Activated B cell treated with CpG ODN at 0.5 μM for 24 hours (primary cell): ENCODE data around the gene GALNT15. TPM values are rescaled to one million over a fixed set of nuclear protein-coding genes. Genes with fewer than 3 reads are reported as not detected.

ENCODE experiments used
- ATAC-seq: fragments of 200-7000 bp; cut with Tn5 transposase; one replicate; pipeline ENCODE4 v1.10.0; 2021; ENCODE audit warnings: low read depth, mild to moderate bottlenecking, moderate library complexity
- CTCF ChIA-PET: fragments of 350-600 bp; sonication (Branson Sonifier 250); formaldehyde crosslinking; loops from one replicate; lab custom pipeline; 2021; ENCODE audit warnings: antibody characterized with exemption; lab: Charles Lee
- POLR2A ChIA-PET: fragments of 350-600 bp; sonication (Branson Sonifier 250); formaldehyde crosslinking; loops from one replicate; lab custom pipeline; 2021; ENCODE audit warnings: antibody characterized with exemption; lab: Charles Lee
- DNase-seq: peaks from one replicate; pipeline ENCODE4 v3.0.0; 2022
- H3K27ac Mint-ChIP-seq: one replicate; pipeline ENCODE4 v1.8.0; 2020; ENCODE audit warnings: mixed read lengths
- H3K27me3 Mint-ChIP-seq: one replicate; pipeline ENCODE4 v1.8.0; 2021; ENCODE audit warnings: mixed read lengths
- H3K36me3 Mint-ChIP-seq: one replicate; pipeline ENCODE4 v1.8.0; 2021; ENCODE audit warnings: low read depth, mixed read lengths
- H3K4me1 Mint-ChIP-seq: one replicate; pipeline ENCODE4 v1.8.0; 2021; ENCODE audit warnings: mixed read lengths
- H3K4me3 Mint-ChIP-seq: one replicate; pipeline ENCODE4 v1.8.0; 2020; ENCODE audit warnings: mild to moderate bottlenecking, mixed read lengths
- H3K9me3 Mint-ChIP-seq: one replicate; pipeline ENCODE4 v1.8.0; 2020; ENCODE audit warnings: mixed read lengths
- intact Hi-C: fragments of 100-400 bp; cut with micrococcal nuclease; formaldehyde crosslinking; loops from one replicate; pipeline ENCODE4 v1.15.1; 2024
- total RNA-seq: library from RNA; stranded (reverse); gene quantifications from 2 replicates; pipeline ENCODE4 v1.2.3, GENCODE V29; 2022
- TF ChIP-seq, protein P1 (sequence below): fragments of 200-600 bp; IDR thresholded peaks from one replicate; pipeline ENCODE4 v1.8.0; 2022; ENCODE audit warnings: antibody characterized with exemption, mild to moderate bottlenecking

Gene GALNT15
- total RNA-seq, 1 donor from 2014 or later = not detected

DNA sequence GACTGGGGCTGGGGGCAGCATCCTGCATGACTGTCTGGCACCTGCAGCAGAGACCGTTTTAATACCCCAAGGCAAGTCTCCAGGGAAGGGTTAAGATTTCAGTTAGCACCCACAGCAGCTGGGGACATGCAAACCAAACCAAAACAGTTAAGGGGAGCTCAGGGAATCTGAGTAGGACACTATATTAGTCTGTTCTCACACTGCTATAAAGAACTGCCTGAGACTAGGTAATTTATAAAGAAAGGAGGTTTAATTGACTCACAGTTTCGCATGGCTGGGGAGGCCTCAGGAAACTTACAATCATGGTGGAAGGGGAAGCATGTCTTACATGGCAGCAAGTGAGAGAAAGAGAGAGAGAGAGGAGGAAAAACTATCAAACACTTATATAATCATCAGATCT is 25.3 kb downstream of the GALNT15 start:
- Mint-ChIP-seq H3K9me3 (no peaks in the 10 kb centered on the region), H3K27ac (no peak overlapping the region), H3K27me3 (peaks cover 4% of the 10 kb centered on the region), H3K4me3 (no peak overlapping the region), H3K4me1 (no peaks in the 10 kb centered on the region), H3K36me3 (no peaks in the 10 kb centered on the region)
- ChIA-PET CTCF (no interaction called here), POLR2A (no interaction called here)
- ATAC-seq (no peak), DNase-seq (no peak)
- intact Hi-C loops = no loop called here
- TF ChIP-seq, protein P1, sequence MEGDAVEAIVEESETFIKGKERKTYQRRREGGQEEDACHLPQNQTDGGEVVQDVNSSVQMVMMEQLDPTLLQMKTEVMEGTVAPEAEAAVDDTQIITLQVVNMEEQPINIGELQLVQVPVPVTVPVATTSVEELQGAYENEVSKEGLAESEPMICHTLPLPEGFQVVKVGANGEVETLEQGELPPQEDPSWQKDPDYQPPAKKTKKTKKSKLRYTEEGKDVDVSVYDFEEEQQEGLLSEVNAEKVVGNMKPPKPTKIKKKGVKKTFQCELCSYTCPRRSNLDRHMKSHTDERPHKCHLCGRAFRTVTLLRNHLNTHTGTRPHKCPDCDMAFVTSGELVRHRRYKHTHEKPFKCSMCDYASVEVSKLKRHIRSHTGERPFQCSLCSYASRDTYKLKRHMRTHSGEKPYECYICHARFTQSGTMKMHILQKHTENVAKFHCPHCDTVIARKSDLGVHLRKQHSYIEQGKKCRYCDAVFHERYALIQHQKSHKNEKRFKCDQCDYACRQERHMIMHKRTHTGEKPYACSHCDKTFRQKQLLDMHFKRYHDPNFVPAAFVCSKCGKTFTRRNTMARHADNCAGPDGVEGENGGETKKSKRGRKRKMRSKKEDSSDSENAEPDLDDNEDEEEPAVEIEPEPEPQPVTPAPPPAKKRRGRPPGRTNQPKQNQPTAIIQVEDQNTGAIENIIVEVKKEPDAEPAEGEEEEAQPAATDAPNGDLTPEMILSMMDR = no peak

DNA sequence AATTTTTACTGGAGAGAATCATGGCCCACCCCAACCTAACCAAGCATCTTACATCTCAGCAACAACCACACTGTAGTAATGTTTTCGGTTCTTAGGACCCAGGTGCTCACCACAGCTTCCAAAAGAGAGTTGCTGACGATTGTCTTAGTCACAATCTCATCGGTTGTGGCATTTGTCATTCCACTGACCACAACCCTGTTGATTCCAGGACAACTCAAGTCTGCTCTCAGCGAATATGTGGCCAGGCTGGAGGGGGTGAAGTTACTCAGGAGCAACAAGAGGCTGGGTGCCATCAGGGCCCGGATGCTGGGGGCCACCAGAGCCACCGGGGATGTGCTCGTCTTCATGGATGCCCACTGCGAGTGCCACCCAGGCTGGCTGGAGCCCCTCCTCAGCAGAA is 25.9 kb downstream of the GALNT15 start:
- intact Hi-C loops = no loop called here
- ChIA-PET POLR2A (no interaction called here), CTCF (no interaction called here)

DNA sequence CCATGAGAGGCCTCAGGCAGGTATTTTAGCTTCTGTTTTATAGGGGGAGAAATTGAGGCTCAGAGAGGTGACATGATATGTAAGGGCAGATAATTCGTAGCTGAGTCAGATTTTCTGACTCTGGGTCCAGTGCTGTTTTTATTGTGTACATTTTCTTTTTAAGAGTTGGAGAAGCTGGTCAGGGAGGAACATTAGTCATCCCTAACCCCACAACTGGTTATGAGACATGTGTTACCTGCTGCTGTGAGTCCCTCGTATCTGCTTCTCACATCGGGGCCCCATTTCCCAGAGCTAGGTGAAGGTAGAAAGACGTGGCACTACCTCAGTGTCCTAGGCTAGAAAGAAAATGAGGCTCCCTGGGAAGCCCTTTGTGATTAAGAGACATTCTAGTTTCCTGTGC is 28.6 kb downstream of the GALNT15 start:
- no peak for ATAC-seq
- Mint-ChIP-seq H3K27ac (no peak overlapping the region), H3K4me1 (no peaks in the 10 kb centered on the region), H3K36me3 (no peaks in the 10 kb centered on the region), H3K9me3 (no peaks in the 10 kb centered on the region), H3K4me3 (no peak overlapping the region), H3K27me3 (peaks cover 4% of the 10 kb centered on the region)
- ChIA-PET CTCF (no interaction called here), POLR2A (no interaction called here)
- TF ChIP-seq, protein P1 = no peak
- no peak for DNase-seq
- intact Hi-C loops = no loop called here

More for the DNA sequence above, 25.9 kb downstream of the GALNT15 start:
- H3K4me1 Mint-ChIP-seq = no peaks in the 10 kb centered on the region
- H3K9me3 Mint-ChIP-seq = no peaks in the 10 kb centered on the region
- TF ChIP-seq, protein P1 = no peak
- H3K27ac Mint-ChIP-seq = no peak overlapping the region
- ATAC-seq (no peak), DNase-seq (no peak)
- no peaks in the 10 kb centered on the region for H3K36me3 Mint-ChIP-seq
- no peak overlapping the region for H3K4me3 Mint-ChIP-seq
- H3K27me3 Mint-ChIP-seq = peaks cover 4% of the 10 kb centered on the region

DNA sequence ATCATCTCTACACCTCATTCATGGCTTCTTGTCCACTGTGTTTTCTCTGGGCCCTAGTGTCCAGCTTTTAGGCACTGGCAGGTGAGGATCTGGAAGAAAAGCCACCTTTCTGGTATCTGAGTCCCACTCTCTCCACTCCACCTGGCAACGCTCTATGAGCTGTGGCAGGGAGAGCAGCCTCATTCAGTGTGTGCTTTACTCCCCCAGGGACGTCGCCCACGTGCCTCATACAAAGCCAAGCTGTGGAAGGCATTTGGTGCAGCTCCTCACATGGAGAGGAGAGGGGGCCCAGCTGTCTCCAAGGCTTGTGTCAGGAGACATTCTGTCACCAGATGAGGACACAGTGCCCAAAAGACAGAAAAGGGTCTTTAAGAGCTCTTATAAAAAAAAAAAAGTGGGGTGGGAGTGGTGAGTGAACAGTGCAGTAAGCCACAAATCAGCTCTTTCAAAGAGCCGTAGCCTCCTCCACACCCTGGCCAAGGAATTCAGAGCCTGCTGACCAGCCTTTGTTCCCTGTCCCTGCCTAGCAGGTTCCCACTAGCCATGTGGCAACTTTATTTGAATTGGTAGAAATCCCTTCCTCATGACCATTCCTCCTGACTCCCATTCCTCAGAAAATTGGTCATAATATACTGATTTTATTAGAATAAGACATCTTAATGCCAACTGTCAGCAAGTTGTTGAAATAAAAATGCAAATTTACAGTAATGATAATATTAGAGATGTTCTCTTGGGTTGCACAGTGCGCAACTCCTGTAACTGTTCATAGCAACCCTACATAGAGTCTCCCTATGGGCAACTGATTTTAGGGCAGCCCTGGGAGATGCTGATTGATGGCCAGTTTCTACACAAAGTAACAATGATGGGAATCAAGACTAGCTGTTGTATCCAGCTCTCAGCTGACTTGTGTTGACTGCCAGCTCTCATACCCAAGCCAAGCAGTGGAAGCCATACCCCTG is 29.5 kb downstream of the GALNT15 start:
- Mint-ChIP-seq H3K36me3 (no peaks in the 10 kb centered on the region), H3K4me3 (no peak overlapping the region), H3K4me1 (no peaks in the 10 kb centered on the region), H3K9me3 (no peaks in the 10 kb centered on the region), H3K27me3 (peaks cover 4% of the 10 kb centered on the region), H3K27ac (no peak overlapping the region)
- DNase-seq = no peak
- ChIA-PET CTCF (no interaction called here), POLR2A (no interaction called here)
- ATAC-seq = no peak
- TF ChIP-seq, protein P1 = no peak
- intact Hi-C loops = no loop called here

DNA sequence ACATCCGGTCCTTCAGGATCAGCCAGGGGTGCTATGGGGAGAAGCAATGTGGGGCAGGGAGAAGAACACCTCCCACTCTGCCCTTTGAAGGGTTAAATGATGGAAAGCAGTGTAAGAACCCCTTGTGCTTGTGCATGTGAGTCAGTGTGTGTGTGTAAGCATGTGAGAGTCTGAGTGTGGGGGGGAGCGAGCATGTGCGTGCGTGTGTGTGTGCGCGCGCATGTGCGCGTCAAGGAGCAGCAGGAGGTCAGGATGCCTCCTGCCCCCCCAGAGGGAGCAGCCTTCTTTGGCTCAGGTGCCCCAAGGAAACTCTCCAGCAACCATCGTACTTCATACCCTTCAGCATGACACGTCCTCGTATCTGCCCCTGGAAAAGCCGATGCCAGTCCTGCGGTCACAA is 30.3 kb downstream of the GALNT15 start:
- H3K36me3 Mint-ChIP-seq = no peaks in the 10 kb centered on the region
- H3K9me3 Mint-ChIP-seq = no peaks in the 10 kb centered on the region
- ChIA-PET CTCF (no interaction called here), POLR2A (no interaction called here)
- no peak for DNase-seq
- H3K4me1 Mint-ChIP-seq = no peaks in the 10 kb centered on the region
- intact Hi-C loops = no loop called here
- no peak for ATAC-seq
- TF ChIP-seq, protein P1 = no peak
- H3K4me3 Mint-ChIP-seq = no peak overlapping the region
- H3K27ac Mint-ChIP-seq = no peak overlapping the region
- H3K27me3 Mint-ChIP-seq = peaks cover 4% of the 10 kb centered on the region
